Fibroblast of villous mesenchyme (primary cell): ENCODE results near the gene INPP4B. TPM values are rescaled to one million over a fixed set of nuclear protein-coding genes. Genes with fewer than 3 reads are reported as not detected.
A peak's percentile ranks its signal among the peaks of the same experiment; 100 is the strongest.

Experiments used
- DNase-seq: peaks from one replicate; pipeline ENCODE4 v3.0.0-alpha.2; 2010; ENCODE audit warnings: low read depth
- H3K4me3 ChIP-seq: 2 replicates; pipeline ENCODE4 v1.5.1; 2011; ENCODE audit warnings: low read depth, mild to moderate bottlenecking, low read length
- total RNA-seq: library from RNA; depleted of rRNA; stranded (reverse); fragments of >200 nt; gene quantifications from 2 replicates; pipeline ENCODE4 v1.2.3, GENCODE V29; 2012
- TF ChIP-seq, protein P1 (sequence below): IDR thresholded peaks from 2 replicates; pipeline ENCODE4 v1.5.1; 2012; ENCODE audit warnings: low read depth, mild to moderate bottlenecking, low read length; ENCODE audit not compliant: insufficient read depth

INPP4B gene
- total RNA-seq, 1 donor = 64.3 TPM

DNA sequence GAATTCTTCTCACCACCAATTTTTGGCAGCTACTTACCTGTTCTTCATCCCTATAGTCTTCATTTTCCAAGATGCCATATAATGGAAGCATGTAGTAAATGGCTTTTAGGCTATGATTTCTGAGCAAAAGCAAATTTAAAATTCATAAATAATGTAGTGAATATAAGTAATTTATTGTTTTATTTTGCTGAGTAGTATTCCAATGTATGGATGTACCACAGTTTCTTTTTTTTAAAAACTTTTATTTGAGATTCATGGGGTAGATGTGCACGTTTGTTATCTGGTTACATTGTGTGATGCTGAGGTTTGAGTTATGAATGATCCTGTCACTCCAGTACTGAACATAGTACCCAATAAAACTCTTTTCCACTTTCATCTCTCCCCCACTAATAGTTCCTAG, 840.6 kb downstream of the INPP4B start:
- TF ChIP-seq, protein P1, sequence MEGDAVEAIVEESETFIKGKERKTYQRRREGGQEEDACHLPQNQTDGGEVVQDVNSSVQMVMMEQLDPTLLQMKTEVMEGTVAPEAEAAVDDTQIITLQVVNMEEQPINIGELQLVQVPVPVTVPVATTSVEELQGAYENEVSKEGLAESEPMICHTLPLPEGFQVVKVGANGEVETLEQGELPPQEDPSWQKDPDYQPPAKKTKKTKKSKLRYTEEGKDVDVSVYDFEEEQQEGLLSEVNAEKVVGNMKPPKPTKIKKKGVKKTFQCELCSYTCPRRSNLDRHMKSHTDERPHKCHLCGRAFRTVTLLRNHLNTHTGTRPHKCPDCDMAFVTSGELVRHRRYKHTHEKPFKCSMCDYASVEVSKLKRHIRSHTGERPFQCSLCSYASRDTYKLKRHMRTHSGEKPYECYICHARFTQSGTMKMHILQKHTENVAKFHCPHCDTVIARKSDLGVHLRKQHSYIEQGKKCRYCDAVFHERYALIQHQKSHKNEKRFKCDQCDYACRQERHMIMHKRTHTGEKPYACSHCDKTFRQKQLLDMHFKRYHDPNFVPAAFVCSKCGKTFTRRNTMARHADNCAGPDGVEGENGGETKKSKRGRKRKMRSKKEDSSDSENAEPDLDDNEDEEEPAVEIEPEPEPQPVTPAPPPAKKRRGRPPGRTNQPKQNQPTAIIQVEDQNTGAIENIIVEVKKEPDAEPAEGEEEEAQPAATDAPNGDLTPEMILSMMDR = no peak
- no peak for DNase-seq

DNA sequence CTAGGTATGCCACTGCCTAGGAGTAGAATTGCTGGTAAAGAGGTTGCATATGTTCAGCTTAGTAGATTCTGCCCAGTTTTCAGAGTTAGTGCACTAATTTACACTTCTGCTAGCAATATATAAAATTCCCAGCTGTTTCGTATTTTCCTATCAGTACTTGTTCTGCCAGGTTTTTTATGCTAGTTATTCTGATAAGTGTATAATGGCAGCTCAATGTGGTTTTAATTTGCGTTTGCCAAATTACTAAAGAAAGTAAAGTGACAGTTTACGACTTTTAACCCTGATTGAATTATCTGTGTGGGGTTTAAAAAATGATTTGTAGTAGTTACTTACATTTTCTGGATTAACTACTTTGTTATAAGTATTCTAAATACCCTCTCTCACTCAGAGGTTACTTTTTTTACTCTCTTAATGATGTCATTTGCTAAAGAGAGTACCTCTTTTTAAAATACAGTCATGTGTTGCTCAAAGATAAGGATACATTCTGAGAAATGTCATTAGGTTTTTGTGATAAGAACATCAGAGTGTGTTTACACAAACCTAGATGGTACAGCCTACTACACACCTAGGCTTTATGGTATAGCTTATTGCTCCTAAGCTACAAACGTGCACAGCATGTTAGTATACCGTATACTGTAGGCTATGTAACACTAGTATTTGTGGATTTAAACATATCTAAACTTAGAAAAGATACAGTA, 846.5 kb downstream of the INPP4B start:
- TF ChIP-seq, protein P1 = no peak
- DNase-seq = no peak
- no peak overlapping the region for H3K4me3 ChIP-seq

More for the DNA sequence above, 840.6 kb downstream of the INPP4B start:
- no peak overlapping the region for H3K4me3 ChIP-seq

DNA sequence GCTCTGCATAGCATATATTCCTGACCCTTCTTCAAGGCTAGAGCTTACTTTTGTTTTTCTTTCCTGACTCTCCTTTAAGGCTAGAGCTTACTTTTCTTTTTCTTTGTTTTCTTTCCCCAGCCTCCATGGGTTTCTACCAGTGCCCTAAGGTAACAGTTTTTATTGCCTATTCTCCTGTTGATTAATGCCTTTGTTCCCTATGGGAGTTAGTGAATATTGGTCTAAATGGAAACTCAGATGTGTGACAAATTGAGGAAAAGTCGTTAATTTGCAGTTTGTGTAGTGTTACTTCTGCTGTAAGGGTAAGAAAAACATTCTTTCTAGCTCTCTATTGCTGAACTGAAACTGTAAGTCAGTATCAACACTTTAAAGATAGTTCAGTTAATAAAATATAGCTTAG, 851.0 kb downstream of the INPP4B start:
- H3K4me3 ChIP-seq = no peak overlapping the region
- TF ChIP-seq, protein P1 = no peak
- DNase-seq = peak; percentile 9

DNA sequence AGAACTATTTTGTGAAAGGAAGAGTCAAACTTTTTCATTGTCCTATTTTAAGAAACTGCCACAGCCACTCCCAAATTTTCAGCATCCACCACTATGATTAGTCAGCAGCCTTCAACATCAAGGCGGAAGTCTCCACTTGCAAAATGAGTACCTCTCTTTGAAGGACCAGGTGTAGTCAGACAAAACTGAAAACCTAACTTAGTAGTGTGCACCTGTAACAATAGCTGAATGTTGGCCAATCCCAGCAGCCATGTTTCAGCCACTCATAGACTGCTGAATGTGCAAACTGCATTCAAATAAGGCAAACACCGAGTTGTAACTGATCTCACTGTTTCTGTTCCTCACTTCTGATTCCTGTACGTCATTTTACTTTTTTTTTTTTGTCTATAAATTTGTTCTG, 868.7 kb downstream of the INPP4B start:
- TF ChIP-seq, protein P1 = no peak
- no peak overlapping the region for H3K4me3 ChIP-seq
- no peak for DNase-seq
